HG03460 (cell line): Measurements from ENCODE around the gene GPC4.
A peak's percentile ranks its signal among the peaks of the same experiment; 100 is the strongest.

Experiments
- ATAC-seq: cut with Tn5 transposase; IDR thresholded peaks from one replicate; pipeline ENCODE4 v1.9.1; 2021; ENCODE audit not compliant: unreplicated experiment

Gene GPC4

GRCh38 chrX:133412246-133412645 lies 3.0 kb downstream of the GPC4 start:
- no peak for ATAC-seq

- ATAC-seq, result no peak
Observed at GRCh38 chrX:133410550-133410949, 4.7 kb downstream of the GPC4 start.

GRCh38 chrX:133405498-133406185 lies 9.6 kb downstream of the GPC4 start:
- no peak for ATAC-seq

- peak; percentile 52 for ATAC-seq
Observed at GRCh38 chrX:133403984-133404383, 11.3 kb downstream of the GPC4 start.

GRCh38 chrX:133402830-133403625 lies 12.3 kb downstream of the GPC4 start:
- no peak for ATAC-seq

GRCh38 chrX:133402042-133402453 lies 13.2 kb downstream of the GPC4 start:
- ATAC-seq, result no peak

GRCh38 chrX:133401536-133401935 lies 13.8 kb downstream of the GPC4 start:
- ATAC-seq, result no peak

GRCh38 chrX:133399411-133399810 lies 15.9 kb downstream of the GPC4 start:
- ATAC-seq, result no peak

- no peak for ATAC-seq
Observed at GRCh38 chrX:133394765-133395164, 20.5 kb downstream of the GPC4 start.

GRCh38 chrX:133392671-133393070 lies 22.6 kb downstream of the GPC4 start:
- ATAC-seq, result no peak

- no peak for ATAC-seq
Observed at GRCh38 chrX:133391111-133391510, 24.2 kb downstream of the GPC4 start.

- no peak for ATAC-seq
Observed at GRCh38 chrX:133390676-133391075, 24.6 kb downstream of the GPC4 start.

- no peak for ATAC-seq
Observed at GRCh38 chrX:133389975-133390374, 25.3 kb downstream of the GPC4 start.

GRCh38 chrX:133384454-133384853 lies 30.8 kb downstream of the GPC4 start:
- ATAC-seq, result no peak

- no peak for ATAC-seq
Observed at GRCh38 chrX:133380711-133381619, 34.3 kb downstream of the GPC4 start.

- no peak for ATAC-seq
Observed at GRCh38 chrX:133376422-133376821, 38.9 kb downstream of the GPC4 start.

GRCh38 chrX:133375615-133376340 lies 39.5 kb downstream of the GPC4 start:
- ATAC-seq, result no peak

- ATAC-seq, result no peak
Observed at GRCh38 chrX:133374874-133375387, 40.4 kb downstream of the GPC4 start.

GRCh38 chrX:133373386-133374079 lies 41.8 kb downstream of the GPC4 start:
- no peak for ATAC-seq

GRCh38 chrX:133370696-133371275 lies 44.5 kb downstream of the GPC4 start:
- ATAC-seq, result no peak
